HG03354 (cell line): Measurements from ENCODE around the gene SUFU.

ENCODE experiments used
- ATAC-seq: cut with Tn5 transposase; IDR thresholded peaks from one replicate; pipeline ENCODE4 v1.9.1; 2021; ENCODE audit warnings: mild to moderate bottlenecking; ENCODE audit not compliant: unreplicated experiment, poor library complexity, severe bottlenecking

The SUFU gene

GRCh38 chr10:102585026-102585425 is 81.3 kb downstream of the SUFU start:
- no peak for ATAC-seq

- no peak for ATAC-seq
Measured at GRCh38 chr10:102586858-102587257, 83.1 kb downstream of the SUFU start.

- ATAC-seq, result no peak
Measured at GRCh38 chr10:102588875-102589274, 85.1 kb downstream of the SUFU start.

- ATAC-seq, result no peak
Measured at GRCh38 chr10:102593074-102593803, 89.5 kb downstream of the SUFU start.

GRCh38 chr10:102593804-102594079 is 90.0 kb downstream of the SUFU start:
- ATAC-seq, result no peak

GRCh38 chr10:102595293-102595692 is 91.5 kb downstream of the SUFU start:
- no peak for ATAC-seq

- no peak for ATAC-seq
Measured at GRCh38 chr10:102595897-102596296, 92.1 kb downstream of the SUFU start.

GRCh38 chr10:102596506-102596971 is 92.8 kb downstream of the SUFU start:
- no peak for ATAC-seq

GRCh38 chr10:102597131-102597991 is 93.6 kb downstream of the SUFU start:
- no peak for ATAC-seq

GRCh38 chr10:102598243-102598642 is 94.5 kb downstream of the SUFU start:
- no peak for ATAC-seq

- ATAC-seq, result no peak
Measured at GRCh38 chr10:102599565-102600327, 96.0 kb downstream of the SUFU start.

- ATAC-seq, result no peak
Measured at GRCh38 chr10:102600816-102601215, 97.0 kb downstream of the SUFU start.

- ATAC-seq, result no peak
Measured at GRCh38 chr10:102601639-102602038, 97.9 kb downstream of the SUFU start.

- no peak for ATAC-seq
Measured at GRCh38 chr10:102602272-102603045, 98.7 kb downstream of the SUFU start.

GRCh38 chr10:102603946-102604345 is 100.2 kb downstream of the SUFU start:
- no peak for ATAC-seq

GRCh38 chr10:102604439-102604841 is 100.7 kb downstream of the SUFU start:
- no peak for ATAC-seq

- ATAC-seq, result no peak
Measured at GRCh38 chr10:102605712-102606111, 101.9 kb downstream of the SUFU start.

- ATAC-seq, result no peak
Measured at GRCh38 chr10:102608487-102608886, 104.7 kb downstream of the SUFU start.

- ATAC-seq, result no peak
Measured at GRCh38 chr10:102610441-102610887, 106.7 kb downstream of the SUFU start.
